HCT116 (cell line): Measurements from ENCODE around the gene AFDN. TPM values are rescaled to one million over a fixed set of nuclear protein-coding genes. Genes with fewer than 3 reads are reported as not detected.

Experiments
- ATAC-seq: fragments of 200-7000 bp; cut with Tn5 transposase; 2 replicates; pipeline ENCODE4 v1.9.1; 2020; ENCODE audit warnings: mild to moderate bottlenecking, moderate library complexity
- BruUV-seq: library from RNA; stranded (reverse); fragments of 400-500 nt; replicated peaks from 2 replicates; lab custom pipeline; 2021; lab: Mats Ljungman, UMichigan
- CTCF ChIA-PET: fragments of 300-600 bp; sonication (Branson Sonifier 250); formaldehyde crosslinking; loops from one replicate; lab custom pipeline; 2021; ENCODE audit warnings: antibody characterized with exemption; lab: Charles Lee
- POLR2A ChIA-PET: fragments of 300-600, 350-600 bp; sonication (Branson Sonifier 250); formaldehyde crosslinking; loops from one replicate; lab custom pipeline; 2021; ENCODE audit warnings: antibody characterized with exemption; lab: Charles Lee
- RAD21 ChIA-PET, 2 experiments: fragments of 300-600 bp; sonication (Branson Sonifier 250); formaldehyde crosslinking; loops; one replicate each; lab custom pipeline; 2023; ENCODE audit warnings: low total read pairs in 2 of 2; ENCODE audit not compliant: uncharacterized antibody in 2 of 2, unreplicated experiment in 2 of 2, low non-redundant PET in 1 of 2; lab: Charles Lee
- DNase-seq: peaks from one replicate; pipeline ENCODE4 v3.0.0-alpha.2; 2010; ENCODE audit warnings: low read depth, low spot score
- H2AFZ ChIP-seq: fragments of 200-600 bp; shearing (Covaris generic), sonication (generic); 2 replicates; pipeline ENCODE4 v1.6.1; 2017; ENCODE audit warnings: low read depth, mixed run types, mixed read lengths, antibody characterized with exemption, low read length; ENCODE audit not compliant: poor library complexity, severe bottlenecking
- H3K27ac ChIP-seq: 2 replicates; pipeline ENCODE4 v1.5.1; 2012; ENCODE audit warnings: low read depth, low read length
- H3K27me3 ChIP-seq: fragments of 200-600 bp; sonication (generic); 2 replicates; pipeline ENCODE4 v1.6.1; 2016; ENCODE audit warnings: mixed run types, low read length, mixed read lengths; ENCODE audit not compliant: insufficient read depth
- H3K36me3 ChIP-seq, 2 experiments: fragments of 200-500 bp in 1 of 2; fragments of 200-600 bp in 1 of 2; sonication (Bioruptor generic) in 1 of 2; sonication (generic) in 1 of 2; 2 replicates each; pipeline versions ENCODE4 v1.5.1 to v1.6.1; 2014 to 2016; ENCODE audit warnings: low read length in 2 of 2, inconsistent platforms in 1 of 2, mixed read lengths in 1 of 2, mixed run types in 1 of 2; ENCODE audit not compliant: insufficient read depth in 2 of 2, control insufficient read depth in 1 of 2
- H3K4me1 ChIP-seq, 2 experiments: fragments of 200-600 bp in 1 of 2; sonication (generic) in 1 of 2; 2 replicates each; pipeline versions ENCODE4 v1.5.1 to v1.6.1; 2012 to 2017; ENCODE audit warnings: low read length in 2 of 2, inconsistent platforms in 1 of 2, mild to moderate bottlenecking in 1 of 2, mixed read lengths in 1 of 2, mixed run types in 1 of 2, moderate library complexity in 1 of 2; ENCODE audit not compliant: insufficient read depth in 2 of 2, control insufficient read depth in 1 of 2
- H3K4me2 ChIP-seq: fragments of 200-600 bp; sonication (generic); 2 replicates; pipeline ENCODE4 v1.6.1; 2017; ENCODE audit warnings: mixed run types, low read length, mixed read lengths
- H3K4me3 ChIP-seq, 2 experiments: fragments of 200-600 bp in 1 of 2; sonication (generic) in 1 of 2; replicated peaks in 1 of 2; 2 replicates each; pipeline ENCODE4 v1.5.1; 2011 to 2016; ENCODE audit warnings: low read length in 2 of 2, control low read depth in 1 of 2, low read depth in 1 of 2, mild to moderate bottlenecking in 1 of 2, mixed read lengths in 1 of 2, mixed run types in 1 of 2
- H3K79me2 ChIP-seq: fragments of 200-600 bp; sonication (generic); 2 replicates; pipeline ENCODE4 v1.6.1; 2017; ENCODE audit warnings: mild to moderate bottlenecking, mixed run types, low read length, moderate library complexity, mixed read lengths; ENCODE audit not compliant: insufficient read depth
- H3K9ac ChIP-seq: fragments of 200-600 bp; sonication (generic); 2 replicates; pipeline ENCODE4 v1.6.1; 2016; ENCODE audit warnings: low read length, mixed read lengths
- H3K9me2 ChIP-seq: fragments of 200-600 bp; sonication (generic), shearing (Covaris generic); 2 replicates; pipeline ENCODE4 v1.6.1; 2017; ENCODE audit warnings: mixed run types, mild to moderate bottlenecking, moderate library complexity; ENCODE audit not compliant: insufficient read depth
- H3K9me3 ChIP-seq, 2 experiments: fragments of 200-500 bp in 1 of 2; fragments of 200-600 bp in 1 of 2; sonication (Bioruptor generic) in 1 of 2; sonication (generic) in 1 of 2; 2 replicates each; pipeline ENCODE4 v1.6.1; 2014 to 2017; ENCODE audit warnings: low read length in 2 of 2, mixed read lengths in 2 of 2, inconsistent platforms in 1 of 2, low read depth in 1 of 2, mild to moderate bottlenecking in 1 of 2, mixed run types in 1 of 2, moderate library complexity in 1 of 2; ENCODE audit not compliant: control insufficient read depth in 1 of 2, insufficient read depth in 1 of 2
- H4K20me1 ChIP-seq: fragments of 200-600 bp; sonication (generic), shearing (Covaris generic); 2 replicates; pipeline ENCODE4 v1.6.1; 2017; ENCODE audit warnings: mixed run types, mild to moderate bottlenecking, moderate library complexity; ENCODE audit not compliant: insufficient read depth
- CBX3 ChIP-seq: IDR thresholded peaks from 2 replicates; pipeline ENCODE4 v1.6.1; 2012; ENCODE audit warnings: low read depth
- CEBPB ChIP-seq: IDR thresholded peaks from 2 replicates; pipeline ENCODE4 v1.6.1; 2012; ENCODE audit warnings: low read depth
- EGR1 ChIP-seq: IDR thresholded peaks from 2 replicates; pipeline ENCODE4 v1.6.1; 2012; ENCODE audit warnings: low read depth
- EZH2phosphoT487 ChIP-seq: fragments of 200-600 bp; IDR thresholded peaks from 2 replicates; pipeline ENCODE4 v1.6.1; 2018; ENCODE audit warnings: antibody characterized with exemption, borderline replicate concordance
- POLR2A ChIP-seq: IDR thresholded peaks from 2 replicates; pipeline ENCODE4 v1.7.0; 2011; ENCODE audit warnings: borderline replicate concordance; ENCODE audit not compliant: insufficient read depth, insufficient read length; ENCODE audit errors: extremely low read depth
- POLR2AphosphoS5 ChIP-seq: IDR thresholded peaks from 2 replicates; pipeline ENCODE4 v1.6.1; 2011; ENCODE audit warnings: mild to moderate bottlenecking, low read depth, low read length, moderate library complexity
- RAD21 ChIP-seq: IDR thresholded peaks from 2 replicates; pipeline ENCODE4 v1.6.1; 2012; ENCODE audit warnings: low read depth, mild to moderate bottlenecking
- SIN3A ChIP-seq: IDR thresholded peaks from 2 replicates; pipeline ENCODE4 v1.6.1; 2012; ENCODE audit warnings: low read depth
- SRF ChIP-seq: IDR thresholded peaks from 2 replicates; pipeline ENCODE4 v1.6.1; 2012; ENCODE audit warnings: low read depth
- TCF7L2 ChIP-seq: IDR thresholded peaks from 2 replicates; pipeline ENCODE4 v1.7.0; 2011; ENCODE audit warnings: borderline replicate concordance, inconsistent platforms; ENCODE audit not compliant: insufficient read depth, insufficient read length; ENCODE audit errors: extremely low read depth
- ZNF274 ChIP-seq: fragments of 200-500 bp; sonication (Bioruptor generic); IDR thresholded peaks from 2 replicates; pipeline ENCODE4 v1.6.1; 2014; ENCODE audit warnings: mild to moderate bottlenecking, low read depth, low read length, inconsistent platforms
- intact Hi-C: fragments of 100-400 bp; cut with micrococcal nuclease; formaldehyde crosslinking; loops from 2 replicates; pipeline ENCODE4 v1.10.0; 2022
- total RNA-seq: library from RNA; stranded (reverse); gene quantifications from one replicate; pipeline ENCODE4 v1.2.1, GENCODE V29; 2021; ENCODE audit not compliant: unreplicated experiment
- TF ChIP-seq, protein P1 (sequence below), 3 experiments: fragments of 200-600 bp in 1 of 3; sonication (generic) in 1 of 3; IDR thresholded peaks in 2 of 3; conservative IDR thresholded peaks in 1 of 3; 2 replicates each; pipeline ENCODE4 v1.5.1; 2012 to 2017; ENCODE audit warnings: low read depth in 2 of 3, low read length in 2 of 3, antibody characterized with exemption in 1 of 3, borderline replicate concordance in 1 of 3, control low read depth in 1 of 3, mild to moderate bottlenecking in 1 of 3, mixed read lengths in 1 of 3, mixed run types in 1 of 3, moderate library complexity in 1 of 3; ENCODE audit not compliant: insufficient read depth in 1 of 3

AFDN gene
- total RNA-seq, 1 experiment from 2014 or later, result 59.4 TPM

DNA sequence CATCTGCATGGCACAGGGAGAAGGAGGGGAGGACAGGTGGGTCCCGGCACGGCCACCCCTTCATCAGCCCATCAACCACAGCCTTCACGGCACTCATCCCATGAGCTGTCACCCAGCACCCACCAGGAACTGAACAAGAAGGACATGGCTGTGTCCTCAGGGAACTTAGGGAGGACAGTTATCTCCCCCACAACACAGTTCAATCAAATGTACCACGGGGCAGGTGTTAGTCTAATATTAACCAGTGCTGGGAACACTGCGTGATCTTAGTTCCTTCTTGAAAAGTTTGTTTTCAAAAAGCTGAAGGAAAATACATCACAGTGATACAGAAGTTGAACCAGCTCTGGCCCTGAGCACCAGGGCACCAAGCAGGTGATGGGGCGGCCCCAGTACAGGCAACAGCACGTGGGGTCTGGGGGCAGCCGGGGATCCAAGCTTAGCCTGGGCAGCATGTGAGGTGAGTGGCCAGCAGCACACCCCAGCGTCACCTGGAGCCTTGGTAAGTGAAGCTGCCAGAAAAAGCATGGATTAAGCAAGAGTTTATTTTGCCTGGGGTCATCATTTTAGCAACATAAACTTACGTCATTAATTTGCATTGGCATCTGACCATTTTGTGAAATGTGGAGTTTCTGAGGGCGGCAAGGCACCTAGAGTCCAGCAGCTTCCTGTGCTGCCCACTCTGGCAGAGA is 35.5 kb upstream of the AFDN start:
- Histone ChIP-seq H3K27me3 (0 out of 2 replicates have a peak, but pooled peaks cover 4% of the 10 kb centered on the region), H3K27ac (no peak overlapping the region), H3K79me2 (no peaks in the 10 kb centered on the region), H3K9me3 (no peaks in the 10 kb centered on the region)
- DNase-seq, result no peak
- CTCF ChIA-PET, result no interaction called here
- TF ChIP-seq RAD21 (no peak), TCF7L2 (no peak), SRF (no peak), POLR2A (no peak), EZH2phosphoT487 (no peak), CEBPB (no peak), EGR1 (no peak), ZNF274 (no peak), SIN3A (no peak), POLR2AphosphoS5 (no peak), CBX3 (no peak)
- TF ChIP-seq, protein P1, sequence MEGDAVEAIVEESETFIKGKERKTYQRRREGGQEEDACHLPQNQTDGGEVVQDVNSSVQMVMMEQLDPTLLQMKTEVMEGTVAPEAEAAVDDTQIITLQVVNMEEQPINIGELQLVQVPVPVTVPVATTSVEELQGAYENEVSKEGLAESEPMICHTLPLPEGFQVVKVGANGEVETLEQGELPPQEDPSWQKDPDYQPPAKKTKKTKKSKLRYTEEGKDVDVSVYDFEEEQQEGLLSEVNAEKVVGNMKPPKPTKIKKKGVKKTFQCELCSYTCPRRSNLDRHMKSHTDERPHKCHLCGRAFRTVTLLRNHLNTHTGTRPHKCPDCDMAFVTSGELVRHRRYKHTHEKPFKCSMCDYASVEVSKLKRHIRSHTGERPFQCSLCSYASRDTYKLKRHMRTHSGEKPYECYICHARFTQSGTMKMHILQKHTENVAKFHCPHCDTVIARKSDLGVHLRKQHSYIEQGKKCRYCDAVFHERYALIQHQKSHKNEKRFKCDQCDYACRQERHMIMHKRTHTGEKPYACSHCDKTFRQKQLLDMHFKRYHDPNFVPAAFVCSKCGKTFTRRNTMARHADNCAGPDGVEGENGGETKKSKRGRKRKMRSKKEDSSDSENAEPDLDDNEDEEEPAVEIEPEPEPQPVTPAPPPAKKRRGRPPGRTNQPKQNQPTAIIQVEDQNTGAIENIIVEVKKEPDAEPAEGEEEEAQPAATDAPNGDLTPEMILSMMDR (IDR thresholded peaks at IDR 0.05 in 2 of 3, conservative IDR thresholded peaks at IDR 0.05 in 1 of 3; ENCODE audit: borderline replicate concordance in 1 of 3, insufficient read depth in 1 of 3, low read depth in 2 of 3, low read length in 2 of 3), result no peak
- TF ChIP-seq, all 23 proteins: peak for 0
- POLR2A ChIA-PET, result no interaction called here
- RAD21 ChIA-PET, result no interaction called here
- Histone ChIP-seq H4K20me1 (no peaks in the 10 kb centered on the region), H3K4me1 (no peaks in the 10 kb centered on the region), H3K9me2 (no peaks in the 10 kb centered on the region), H3K4me2 (no peak overlapping the region), H2AFZ (no peak overlapping the region), H3K36me3 (no peaks in the 10 kb centered on the region), H3K4me3 (no peak overlapping the region), H3K9ac (no peak overlapping the region)
- no TSS peak for BruUV-seq
- intact Hi-C loops, result no loop called here
- no peak for ATAC-seq
